GM12892 (cell line): ENCODE results near the gene ARMH2.

Experiments
- DNase-seq: peaks from one replicate; pipeline ENCODE4 v3.0.0; 2011; ENCODE audit not compliant: insufficient read length
- FAIRE-seq: peaks from 2 replicates; lab custom pipeline; 2011; peaks lifted over from hg19 to GRCh38; lab: Jason Lieb, UNC
- POLR2A ChIP-seq: IDR thresholded peaks from 2 replicates; pipeline ENCODE4 v1.6.1; 2011; ENCODE audit warnings: low read depth, low read length, control low read depth
- POLR2AphosphoS5 ChIP-seq: IDR thresholded peaks from 2 replicates; pipeline ENCODE4 v1.6.1; 2011; ENCODE audit warnings: low read depth, low read length, control low read depth
- TAF1 ChIP-seq: IDR thresholded peaks from 2 replicates; pipeline ENCODE4 v1.6.1; 2011; ENCODE audit warnings: low read depth, mild to moderate bottlenecking, control low read depth, low read length, borderline replicate concordance

Gene ARMH2

DNA sequence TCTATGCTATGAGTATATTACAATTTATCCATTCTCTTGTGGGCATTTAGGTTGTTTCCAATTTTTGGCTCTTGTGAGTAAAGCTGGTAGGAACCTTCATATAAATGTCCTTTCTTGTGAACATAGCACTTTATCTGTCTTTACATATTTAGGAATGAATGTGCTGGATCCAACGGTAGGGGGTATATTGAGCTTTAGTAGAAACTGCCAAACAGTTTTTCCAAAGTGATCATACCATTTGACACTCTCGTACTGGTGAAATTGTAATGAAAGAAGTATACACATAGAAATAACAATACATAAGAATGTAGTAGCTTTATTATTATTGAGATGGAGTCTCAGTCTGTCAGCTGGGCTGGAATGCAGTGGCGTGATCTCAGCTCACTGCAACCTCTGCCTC is 30.9 kb upstream of the ARMH2 start:
- FAIRE-seq (no peak), DNase-seq (no peak)
- TF ChIP-seq TAF1 (no peak), POLR2AphosphoS5 (no peak), POLR2A (no peak)

GRCh38 chr6:24827970-24828369 is 29.3 kb upstream of the ARMH2 start:
- FAIRE-seq (no peak), DNase-seq (no peak)
- TF ChIP-seq TAF1: no peak
- no peak for TF ChIP-seq POLR2AphosphoS5
- TF ChIP-seq POLR2A: no peak

- FAIRE-seq (no peak), DNase-seq (no peak)
- TF ChIP-seq TAF1 (no peak), POLR2AphosphoS5 (no peak), POLR2A (no peak)
These were observed 28.4 kb upstream of the ARMH2 start for GRCh38 chr6:24827162-24827561.

- no peak for FAIRE-seq
- TF ChIP-seq POLR2A (no peak), POLR2AphosphoS5 (no peak), TAF1 (no peak)
- no peak for DNase-seq
These were observed 26.5 kb upstream of the ARMH2 start for GRCh38 chr6:24825130-24825630.

- FAIRE-seq: no peak
- TF ChIP-seq POLR2A: no peak
- no peak for TF ChIP-seq POLR2AphosphoS5
- TF ChIP-seq TAF1: no peak
- DNase-seq: no peak
These were observed 25.6 kb upstream of the ARMH2 start for GRCh38 chr6:24824142-24824938.

- TF ChIP-seq TAF1 (no peak), POLR2AphosphoS5 (no peak), POLR2A (no peak)
- DNase-seq (no peak), FAIRE-seq (no peak)
These were observed 24.5 kb upstream of the ARMH2 start for GRCh38 chr6:24823185-24823584.

GRCh38 chr6:24822696-24823095 is 24.0 kb upstream of the ARMH2 start:
- TF ChIP-seq POLR2AphosphoS5: no peak
- TF ChIP-seq POLR2A: no peak
- no peak for TF ChIP-seq TAF1
- FAIRE-seq (no peak), DNase-seq (no peak)

DNA sequence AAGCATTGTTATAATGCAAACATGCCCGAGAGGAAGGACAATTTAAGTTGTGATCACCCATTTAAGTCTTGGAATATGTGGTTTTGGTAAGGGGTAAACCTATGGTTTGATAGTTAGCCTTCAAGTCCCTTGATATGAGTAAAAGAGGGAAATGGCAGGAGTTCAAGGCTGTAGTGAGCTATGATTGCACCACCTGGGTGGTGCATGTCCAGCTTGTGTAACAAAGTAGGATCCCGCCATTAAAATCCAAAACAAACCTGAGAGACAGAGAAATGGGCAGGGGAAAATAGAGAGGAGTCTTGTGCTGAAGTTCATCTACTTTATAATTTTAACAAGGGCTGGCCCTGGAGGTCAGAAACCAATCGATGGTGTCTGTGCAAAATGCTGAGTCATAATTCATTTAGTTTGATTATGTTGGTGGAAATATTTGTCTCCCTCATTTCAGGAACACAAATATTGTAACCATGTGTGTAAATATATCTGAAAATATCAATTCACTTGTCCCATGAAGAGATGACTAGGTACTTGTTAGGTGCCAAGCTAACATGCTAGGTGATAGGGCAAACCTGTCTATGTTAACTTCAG is 23.2 kb upstream of the ARMH2 start:
- TF ChIP-seq POLR2AphosphoS5: no peak
- no peak for TF ChIP-seq POLR2A
- TF ChIP-seq TAF1: no peak
- no peak for DNase-seq
- no peak for FAIRE-seq

GRCh38 chr6:24818346-24818745 is 19.6 kb upstream of the ARMH2 start:
- FAIRE-seq (no peak), DNase-seq (no peak)
- no peak for TF ChIP-seq POLR2AphosphoS5
- no peak for TF ChIP-seq POLR2A
- no peak for TF ChIP-seq TAF1

DNA sequence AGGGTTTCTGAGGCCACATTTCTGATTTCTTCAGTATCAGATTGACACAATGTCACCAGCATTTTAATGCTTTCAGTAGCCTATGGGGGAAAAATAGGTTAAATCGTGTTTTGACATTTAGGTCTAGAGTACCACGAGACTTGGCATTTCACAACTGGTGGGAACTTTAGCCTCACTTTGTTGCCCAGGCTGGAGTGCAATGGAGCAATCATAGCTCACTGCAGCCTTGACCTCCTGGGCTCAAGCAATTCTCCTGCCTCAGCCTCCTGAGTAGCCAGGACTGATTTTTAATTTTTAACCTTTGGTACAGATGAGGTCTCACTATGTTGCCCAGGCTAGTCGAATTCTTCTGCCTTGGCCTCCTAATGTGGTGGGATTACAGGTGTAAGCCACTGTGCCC is 11.0 kb upstream of the ARMH2 start:
- FAIRE-seq: no peak
- no peak for DNase-seq
- TF ChIP-seq POLR2AphosphoS5 (no peak), POLR2A (no peak), TAF1 (no peak)

DNA sequence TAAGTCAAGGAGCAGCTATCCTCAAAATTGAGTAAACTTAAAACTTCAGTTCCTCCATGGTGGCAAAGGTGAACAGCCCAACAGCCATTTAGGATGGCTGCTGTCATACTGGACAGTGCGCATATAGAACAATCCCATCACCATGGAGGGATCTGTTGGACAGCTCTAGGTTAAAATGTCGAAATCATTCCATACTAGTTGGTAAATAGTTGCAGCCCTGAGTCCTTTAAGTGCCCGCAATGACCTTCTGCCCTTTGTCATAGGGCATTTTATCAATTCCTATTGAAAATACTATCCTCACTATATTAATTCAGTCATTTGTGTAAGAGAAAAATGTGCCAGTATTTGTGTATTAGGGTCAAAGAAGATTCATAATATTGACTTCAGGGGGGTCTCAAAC is 8.9 kb upstream of the ARMH2 start:
- no peak for FAIRE-seq
- TF ChIP-seq POLR2AphosphoS5: no peak
- TF ChIP-seq POLR2A: no peak
- no peak for TF ChIP-seq TAF1
- no peak for DNase-seq
